ENCODE data around the gene PYCARD. TPM values are rescaled to one million over a fixed set of nuclear protein-coding genes. Genes with fewer than 3 reads are reported as not detected.

The PYCARD gene
- total and polyA plus RNA-seq, 2 experiments from 2014 or later, result 53.1 to 54.0 TPM

DNA sequence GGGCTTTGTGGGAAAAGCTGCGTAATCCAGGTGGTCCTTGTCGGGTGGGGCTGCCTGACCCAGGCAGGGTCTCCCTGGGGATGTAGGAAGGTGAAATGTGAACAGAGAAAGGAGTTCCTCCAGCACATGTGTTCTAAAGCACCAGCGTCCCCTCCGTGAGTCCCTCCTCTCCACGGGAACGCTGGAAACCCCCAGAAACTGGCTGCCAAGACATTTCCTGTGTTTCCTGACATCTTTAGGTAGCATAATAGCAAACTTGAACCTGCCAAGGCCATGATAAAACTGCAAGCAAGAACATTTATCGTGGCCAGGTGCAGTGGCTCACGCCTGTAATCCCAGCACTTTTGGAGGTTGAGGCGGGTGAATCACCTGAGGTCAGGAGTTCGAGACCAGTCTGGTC lies 26.9 kb upstream of the PYCARD start:
- Mint-ChIP-seq H3K9me3 (peaks cover 31% of the 10 kb centered on the region), H3K36me3 (ENCODE audit: low read depth) (peaks cover 14% of the 10 kb centered on the region), H3K4me1 (peaks cover 3% of the 10 kb centered on the region; the same call in 1 of the 3 replicates), H3K27ac (no peak overlapping the region), H3K4me3 (no peak overlapping the region), H3K27me3 (ENCODE audit: insufficient read depth, low read depth, poor library complexity) (peaks cover 15% of the 10 kb centered on the region)
- Histone ChIP-seq H3K27ac (ENCODE audit: low read depth) (no peak overlapping the region), H3F3A (replicated peaks; ENCODE audit: low read depth) (no peaks in the 10 kb centered on the region), H3K36me3 (ENCODE audit: insufficient read depth) (no peaks in the 10 kb centered on the region), H3K4me1 (ENCODE audit: insufficient read depth) (no peaks in the 10 kb centered on the region), H3K4me3 (no peak overlapping the region), H3K79me2 (replicated peaks; ENCODE audit: insufficient read depth) (no peaks in the 10 kb centered on the region), H3K4me2 (no peak overlapping the region), H3K27me3 (ENCODE audit: insufficient read depth) (no peaks in the 10 kb centered on the region), H3K9me2 (ENCODE audit: insufficient read depth) (no peaks in the 10 kb centered on the region), H4K20me1 (replicated peaks; ENCODE audit: insufficient read depth) (no peaks in the 10 kb centered on the region), H2AFZ (no peak overlapping the region)
- TF ChIP-seq EZH2phosphoT487 (IDR thresholded peaks at IDR 0.05; ENCODE audit: unreplicated experiment), result no peak
- no peak for TF ChIP-seq POLR2AphosphoS5 (IDR thresholded peaks at IDR 0.05; ENCODE audit: low read depth)
- TF ChIP-seq, protein P1, sequence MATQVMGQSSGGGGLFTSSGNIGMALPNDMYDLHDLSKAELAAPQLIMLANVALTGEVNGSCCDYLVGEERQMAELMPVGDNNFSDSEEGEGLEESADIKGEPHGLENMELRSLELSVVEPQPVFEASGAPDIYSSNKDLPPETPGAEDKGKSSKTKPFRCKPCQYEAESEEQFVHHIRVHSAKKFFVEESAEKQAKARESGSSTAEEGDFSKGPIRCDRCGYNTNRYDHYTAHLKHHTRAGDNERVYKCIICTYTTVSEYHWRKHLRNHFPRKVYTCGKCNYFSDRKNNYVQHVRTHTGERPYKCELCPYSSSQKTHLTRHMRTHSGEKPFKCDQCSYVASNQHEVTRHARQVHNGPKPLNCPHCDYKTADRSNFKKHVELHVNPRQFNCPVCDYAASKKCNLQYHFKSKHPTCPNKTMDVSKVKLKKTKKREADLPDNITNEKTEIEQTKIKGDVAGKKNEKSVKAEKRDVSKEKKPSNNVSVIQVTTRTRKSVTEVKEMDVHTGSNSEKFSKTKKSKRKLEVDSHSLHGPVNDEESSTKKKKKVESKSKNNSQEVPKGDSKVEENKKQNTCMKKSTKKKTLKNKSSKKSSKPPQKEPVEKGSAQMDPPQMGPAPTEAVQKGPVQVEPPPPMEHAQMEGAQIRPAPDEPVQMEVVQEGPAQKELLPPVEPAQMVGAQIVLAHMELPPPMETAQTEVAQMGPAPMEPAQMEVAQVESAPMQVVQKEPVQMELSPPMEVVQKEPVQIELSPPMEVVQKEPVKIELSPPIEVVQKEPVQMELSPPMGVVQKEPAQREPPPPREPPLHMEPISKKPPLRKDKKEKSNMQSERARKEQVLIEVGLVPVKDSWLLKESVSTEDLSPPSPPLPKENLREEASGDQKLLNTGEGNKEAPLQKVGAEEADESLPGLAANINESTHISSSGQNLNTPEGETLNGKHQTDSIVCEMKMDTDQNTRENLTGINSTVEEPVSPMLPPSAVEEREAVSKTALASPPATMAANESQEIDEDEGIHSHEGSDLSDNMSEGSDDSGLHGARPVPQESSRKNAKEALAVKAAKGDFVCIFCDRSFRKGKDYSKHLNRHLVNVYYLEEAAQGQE (IDR thresholded peaks at IDR 0.05; ENCODE audit: unreplicated experiment), result no peak
- TF ChIP-seq ZNF114 (CRISPR knock-in tag; IDR thresholded peaks at IDR 0.05), result no peak
- no peak for TF ChIP-seq EZH2 (IDR thresholded peaks at IDR 0.05; ENCODE audit: low read depth, unreplicated experiment)
- no peak for TF ChIP-seq ZNF331 (CRISPR knock-in tag; IDR thresholded peaks at IDR 0.05; ENCODE audit: low read depth)
- no peak for TF ChIP-seq STAT1 (IDR thresholded peaks at IDR 0.05; ENCODE audit: unreplicated experiment)
- TF ChIP-seq, protein P2, sequence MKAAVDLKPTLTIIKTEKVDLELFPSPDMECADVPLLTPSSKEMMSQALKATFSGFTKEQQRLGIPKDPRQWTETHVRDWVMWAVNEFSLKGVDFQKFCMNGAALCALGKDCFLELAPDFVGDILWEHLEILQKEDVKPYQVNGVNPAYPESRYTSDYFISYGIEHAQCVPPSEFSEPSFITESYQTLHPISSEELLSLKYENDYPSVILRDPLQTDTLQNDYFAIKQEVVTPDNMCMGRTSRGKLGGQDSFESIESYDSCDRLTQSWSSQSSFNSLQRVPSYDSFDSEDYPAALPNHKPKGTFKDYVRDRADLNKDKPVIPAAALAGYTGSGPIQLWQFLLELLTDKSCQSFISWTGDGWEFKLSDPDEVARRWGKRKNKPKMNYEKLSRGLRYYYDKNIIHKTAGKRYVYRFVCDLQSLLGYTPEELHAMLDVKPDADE (IDR thresholded peaks at IDR 0.05), result no peak
- TF ChIP-seq, protein P3, sequence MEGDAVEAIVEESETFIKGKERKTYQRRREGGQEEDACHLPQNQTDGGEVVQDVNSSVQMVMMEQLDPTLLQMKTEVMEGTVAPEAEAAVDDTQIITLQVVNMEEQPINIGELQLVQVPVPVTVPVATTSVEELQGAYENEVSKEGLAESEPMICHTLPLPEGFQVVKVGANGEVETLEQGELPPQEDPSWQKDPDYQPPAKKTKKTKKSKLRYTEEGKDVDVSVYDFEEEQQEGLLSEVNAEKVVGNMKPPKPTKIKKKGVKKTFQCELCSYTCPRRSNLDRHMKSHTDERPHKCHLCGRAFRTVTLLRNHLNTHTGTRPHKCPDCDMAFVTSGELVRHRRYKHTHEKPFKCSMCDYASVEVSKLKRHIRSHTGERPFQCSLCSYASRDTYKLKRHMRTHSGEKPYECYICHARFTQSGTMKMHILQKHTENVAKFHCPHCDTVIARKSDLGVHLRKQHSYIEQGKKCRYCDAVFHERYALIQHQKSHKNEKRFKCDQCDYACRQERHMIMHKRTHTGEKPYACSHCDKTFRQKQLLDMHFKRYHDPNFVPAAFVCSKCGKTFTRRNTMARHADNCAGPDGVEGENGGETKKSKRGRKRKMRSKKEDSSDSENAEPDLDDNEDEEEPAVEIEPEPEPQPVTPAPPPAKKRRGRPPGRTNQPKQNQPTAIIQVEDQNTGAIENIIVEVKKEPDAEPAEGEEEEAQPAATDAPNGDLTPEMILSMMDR (conservative IDR thresholded peaks at IDR 0.05; ENCODE audit: low read depth in 2 of 2), result no peak
- TF ChIP-seq, protein P4, sequence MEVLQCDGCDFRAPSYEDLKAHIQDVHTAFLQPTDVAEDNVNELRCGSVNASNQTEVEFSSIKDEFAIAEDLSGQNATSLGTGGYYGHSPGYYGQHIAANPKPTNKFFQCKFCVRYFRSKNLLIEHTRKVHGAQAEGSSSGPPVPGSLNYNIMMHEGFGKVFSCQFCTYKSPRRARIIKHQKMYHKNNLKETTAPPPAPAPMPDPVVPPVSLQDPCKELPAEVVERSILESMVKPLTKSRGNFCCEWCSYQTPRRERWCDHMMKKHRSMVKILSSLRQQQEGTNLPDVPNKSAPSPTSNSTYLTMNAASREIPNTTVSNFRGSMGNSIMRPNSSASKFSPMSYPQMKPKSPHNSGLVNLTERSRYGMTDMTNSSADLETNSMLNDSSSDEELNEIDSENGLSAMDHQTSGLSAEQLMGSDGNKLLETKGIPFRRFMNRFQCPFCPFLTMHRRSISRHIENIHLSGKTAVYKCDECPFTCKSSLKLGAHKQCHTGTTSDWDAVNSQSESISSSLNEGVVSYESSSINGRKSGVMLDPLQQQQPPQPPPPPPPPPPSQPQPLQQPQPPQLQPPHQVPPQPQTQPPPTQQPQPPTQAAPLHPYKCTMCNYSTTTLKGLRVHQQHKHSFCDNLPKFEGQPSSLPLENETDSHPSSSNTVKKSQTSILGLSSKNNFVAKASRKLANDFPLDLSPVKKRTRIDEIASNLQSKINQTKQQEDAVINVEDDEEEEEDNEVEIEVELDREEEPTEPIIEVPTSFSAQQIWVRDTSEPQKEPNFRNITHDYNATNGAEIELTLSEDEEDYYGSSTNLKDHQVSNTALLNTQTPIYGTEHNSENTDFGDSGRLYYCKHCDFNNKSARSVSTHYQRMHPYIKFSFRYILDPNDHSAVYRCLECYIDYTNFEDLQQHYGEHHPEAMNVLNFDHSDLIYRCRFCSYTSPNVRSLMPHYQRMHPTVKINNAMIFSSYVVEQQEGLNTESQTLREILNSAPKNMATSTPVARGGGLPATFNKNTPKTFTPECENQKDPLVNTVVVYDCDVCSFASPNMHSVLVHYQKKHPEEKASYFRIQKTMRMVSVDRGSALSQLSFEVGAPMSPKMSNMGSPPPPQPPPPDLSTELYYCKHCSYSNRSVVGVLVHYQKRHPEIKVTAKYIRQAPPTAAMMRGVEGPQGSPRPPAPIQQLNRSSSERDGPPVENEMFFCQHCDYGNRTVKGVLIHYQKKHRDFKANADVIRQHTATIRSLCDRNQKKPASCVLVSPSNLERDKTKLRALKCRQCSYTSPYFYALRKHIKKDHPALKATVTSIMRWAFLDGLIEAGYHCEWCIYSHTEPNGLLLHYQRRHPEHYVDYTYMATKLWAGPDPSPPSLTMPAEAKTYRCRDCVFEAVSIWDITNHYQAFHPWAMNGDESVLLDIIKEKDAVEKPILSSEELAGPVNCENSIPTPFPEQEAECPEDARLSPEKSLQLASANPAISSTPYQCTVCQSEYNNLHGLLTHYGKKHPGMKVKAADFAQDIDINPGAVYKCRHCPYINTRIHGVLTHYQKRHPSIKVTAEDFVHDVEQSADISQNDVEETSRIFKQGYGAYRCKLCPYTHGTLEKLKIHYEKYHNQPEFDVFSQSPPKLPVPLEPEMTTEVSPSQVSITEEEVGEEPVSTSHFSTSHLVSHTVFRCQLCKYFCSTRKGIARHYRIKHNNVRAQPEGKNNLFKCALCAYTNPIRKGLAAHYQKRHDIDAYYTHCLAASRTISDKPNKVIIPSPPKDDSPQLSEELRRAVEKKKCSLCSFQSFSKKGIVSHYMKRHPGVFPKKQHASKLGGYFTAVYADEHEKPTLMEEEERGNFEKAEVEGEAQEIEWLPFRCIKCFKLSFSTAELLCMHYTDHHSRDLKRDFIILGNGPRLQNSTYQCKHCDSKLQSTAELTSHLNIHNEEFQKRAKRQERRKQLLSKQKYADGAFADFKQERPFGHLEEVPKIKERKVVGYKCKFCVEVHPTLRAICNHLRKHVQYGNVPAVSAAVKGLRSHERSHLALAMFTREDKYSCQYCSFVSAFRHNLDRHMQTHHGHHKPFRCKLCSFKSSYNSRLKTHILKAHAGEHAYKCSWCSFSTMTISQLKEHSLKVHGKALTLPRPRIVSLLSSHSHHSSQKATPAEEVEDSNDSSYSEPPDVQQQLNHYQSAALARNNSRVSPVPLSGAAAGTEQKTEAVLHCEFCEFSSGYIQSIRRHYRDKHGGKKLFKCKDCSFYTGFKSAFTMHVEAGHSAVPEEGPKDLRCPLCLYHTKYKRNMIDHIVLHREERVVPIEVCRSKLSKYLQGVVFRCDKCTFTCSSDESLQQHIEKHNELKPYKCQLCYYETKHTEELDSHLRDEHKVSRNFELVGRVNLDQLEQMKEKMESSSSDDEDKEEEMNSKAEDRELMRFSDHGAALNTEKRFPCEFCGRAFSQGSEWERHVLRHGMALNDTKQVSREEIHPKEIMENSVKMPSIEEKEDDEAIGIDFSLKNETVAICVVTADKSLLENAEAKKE (CRISPR knock-in tag; IDR thresholded peaks at IDR 0.05), result no peak
- no peak for TF ChIP-seq CREB1 (CRISPR knock-in tag; IDR thresholded peaks at IDR 0.05; ENCODE audit: low read depth)
- TF ChIP-seq JUNB (IDR thresholded peaks at IDR 0.05; ENCODE audit: unreplicated experiment), result no peak
- ATAC-seq (no peak), DNase-seq (ENCODE audit: low spot score) (no peak)

Data from GM23338 (cell line).